ENCODE data around the gene CEP41. TPM values are rescaled to one million over a fixed set of nuclear protein-coding genes. Genes with fewer than 3 reads are reported as not detected.

CEP41 gene
- total RNA-seq: 10 to 100 TPM in 2 of 3 donors, 1 to 10 TPM in 1; 9.5 to 13.9 (median 13.2) TPM

- Mint-ChIP-seq H3K4me1 (ENCODE audit: low read depth) (peaks cover 28% of the 10 kb centered on the region), H3K36me3 (ENCODE audit: insufficient read depth) (no peaks in the 10 kb centered on the region)
- ATAC-seq: peak; percentile 98
These were observed at the start of gene CEP41 for GRCh38 chr7:130440527-130441365. CEP41 (minus strand) TSS chr7:130441016; CDS start chr7:130440966, 50 bp downstream.

GRCh38 chr7:130490311-130490791, 49.5 kb upstream of the CEP41 start:
- ATAC-seq (no peak), DNase-seq (no peak)
- H3K4me3 Mint-ChIP-seq: no peak overlapping the region
- H3K27me3 Mint-ChIP-seq (ENCODE audit: low read depth): peaks cover 62% of the 10 kb centered on the region
- H3K9me3 Mint-ChIP-seq: no peaks in the 10 kb centered on the region
- peaks cover 31% of the 10 kb centered on the region for H3K4me1 Mint-ChIP-seq (ENCODE audit: low read depth)
- H3K36me3 Mint-ChIP-seq (ENCODE audit: insufficient read depth): no peaks in the 10 kb centered on the region

More at GRCh38 chr7:130440527-130441365, at the start of gene CEP41:
- DNase-seq: peak; percentile 88
- Mint-ChIP-seq H3K9me3 (no peaks in the 10 kb centered on the region), H3K27me3 (ENCODE audit: low read depth) (peaks cover 3% of the 10 kb centered on the region), H3K4me3 (peak within 1 kb of the TSS; percentile 99)

GRCh38 chr7:130489140-130489983, 48.5 kb upstream of the CEP41 start:
- ATAC-seq (no peak), DNase-seq (no peak)
- H3K27me3 Mint-ChIP-seq (ENCODE audit: low read depth): peaks cover 69% of the 10 kb centered on the region
- no peaks in the 10 kb centered on the region for H3K9me3 Mint-ChIP-seq
- H3K4me1 Mint-ChIP-seq (ENCODE audit: low read depth): peaks cover 35% of the 10 kb centered on the region
- no peak overlapping the region for H3K4me3 Mint-ChIP-seq
- H3K36me3 Mint-ChIP-seq (ENCODE audit: insufficient read depth): no peaks in the 10 kb centered on the region

- peaks cover 64% of the 10 kb centered on the region for H3K27me3 Mint-ChIP-seq (ENCODE audit: low read depth)
- no peak for ATAC-seq
These were observed 47.8 kb upstream of the CEP41 start for GRCh38 chr7:130488392-130489139.

GRCh38 chr7:130486954-130487436, 46.2 kb upstream of the CEP41 start:
- no peak for ATAC-seq
- H3K36me3 Mint-ChIP-seq (ENCODE audit: insufficient read depth): no peaks in the 10 kb centered on the region
- peak overlapping the region; percentile 83 for H3K4me3 Mint-ChIP-seq
- H3K27me3 Mint-ChIP-seq (ENCODE audit: low read depth): peaks cover 62% of the 10 kb centered on the region
- peaks cover 26% of the 10 kb centered on the region for H3K4me1 Mint-ChIP-seq (ENCODE audit: low read depth)
- no peaks in the 10 kb centered on the region for H3K9me3 Mint-ChIP-seq
- DNase-seq: no peak

More at GRCh38 chr7:130488392-130489139, 47.8 kb upstream of the CEP41 start:
- H3K4me3 Mint-ChIP-seq: no peak overlapping the region
- peaks cover 35% of the 10 kb centered on the region for H3K4me1 Mint-ChIP-seq (ENCODE audit: low read depth)
- H3K36me3 Mint-ChIP-seq (ENCODE audit: insufficient read depth): no peaks in the 10 kb centered on the region
- DNase-seq: no peak
- H3K9me3 Mint-ChIP-seq: no peaks in the 10 kb centered on the region

GRCh38 chr7:130486114-130486953, 45.5 kb upstream of the CEP41 start:
- H3K27me3 Mint-ChIP-seq (ENCODE audit: low read depth): peaks cover 63% of the 10 kb centered on the region
- no peaks in the 10 kb centered on the region for H3K36me3 Mint-ChIP-seq (ENCODE audit: insufficient read depth)
- peaks cover 23% of the 10 kb centered on the region for H3K4me1 Mint-ChIP-seq (ENCODE audit: low read depth)
- DNase-seq (peak; percentile 51), ATAC-seq (peak; percentile 75 to 78)
- H3K4me3 Mint-ChIP-seq: peak overlapping the region; percentile 83
- H3K9me3 Mint-ChIP-seq: no peaks in the 10 kb centered on the region

GRCh38 chr7:130485734-130486113, 44.9 kb upstream of the CEP41 start:
- Mint-ChIP-seq H3K27me3 (ENCODE audit: low read depth) (peaks cover 59% of the 10 kb centered on the region), H3K4me1 (ENCODE audit: low read depth) (peaks cover 18% of the 10 kb centered on the region), H3K36me3 (ENCODE audit: insufficient read depth) (no peaks in the 10 kb centered on the region), H3K4me3 (peak overlapping the region; percentile 83), H3K9me3 (no peaks in the 10 kb centered on the region)
- ATAC-seq: no peak
- DNase-seq: no peak

GRCh38 chr7:130483031-130483430, 42.2 kb upstream of the CEP41 start:
- H3K27me3 Mint-ChIP-seq (ENCODE audit: low read depth): peaks cover 51% of the 10 kb centered on the region
- no peak for ATAC-seq

GRCh38 chr7:130481898-130482297, 41.1 kb upstream of the CEP41 start:
- H3K4me3 Mint-ChIP-seq: no peak overlapping the region
- DNase-seq: no peak
- no peaks in the 10 kb centered on the region for H3K9me3 Mint-ChIP-seq
- no peak for ATAC-seq
- H3K4me1 Mint-ChIP-seq (ENCODE audit: low read depth): peaks cover 15% of the 10 kb centered on the region
- no peaks in the 10 kb centered on the region for H3K36me3 Mint-ChIP-seq (ENCODE audit: insufficient read depth)
- H3K27me3 Mint-ChIP-seq (ENCODE audit: low read depth): peaks cover 46% of the 10 kb centered on the region

More at GRCh38 chr7:130483031-130483430, 42.2 kb upstream of the CEP41 start:
- DNase-seq: no peak
- Mint-ChIP-seq H3K4me3 (no peak overlapping the region), H3K4me1 (ENCODE audit: low read depth) (peaks cover 18% of the 10 kb centered on the region), H3K9me3 (no peaks in the 10 kb centered on the region), H3K36me3 (ENCODE audit: insufficient read depth) (no peaks in the 10 kb centered on the region)

GRCh38 chr7:130479716-130480400, 39.0 kb upstream of the CEP41 start:
- DNase-seq (no peak), ATAC-seq (no peak)
- Mint-ChIP-seq H3K4me1 (ENCODE audit: low read depth) (no peaks in the 10 kb centered on the region), H3K36me3 (ENCODE audit: insufficient read depth) (no peaks in the 10 kb centered on the region), H3K9me3 (no peaks in the 10 kb centered on the region), H3K27me3 (ENCODE audit: low read depth) (peaks cover 36% of the 10 kb centered on the region), H3K4me3 (no peak overlapping the region)

- H3K9me3 Mint-ChIP-seq: no peaks in the 10 kb centered on the region
- ATAC-seq: no peak
These were observed 38.2 kb upstream of the CEP41 start for GRCh38 chr7:130478991-130479390.

GRCh38 chr7:130476297-130477150, 35.7 kb upstream of the CEP41 start:
- peak in 1 of 2 donors; percentile 48 for ATAC-seq
- no peaks in the 10 kb centered on the region for H3K36me3 Mint-ChIP-seq (ENCODE audit: insufficient read depth)
- no peak for DNase-seq
- peaks cover 12% of the 10 kb centered on the region for H3K27me3 Mint-ChIP-seq (ENCODE audit: low read depth)
- no peaks in the 10 kb centered on the region for H3K9me3 Mint-ChIP-seq
- no peaks in the 10 kb centered on the region for H3K4me1 Mint-ChIP-seq (ENCODE audit: low read depth)
- H3K4me3 Mint-ChIP-seq: no peak overlapping the region

More at GRCh38 chr7:130478991-130479390, 38.2 kb upstream of the CEP41 start:
- Mint-ChIP-seq H3K4me1 (ENCODE audit: low read depth) (no peaks in the 10 kb centered on the region), H3K36me3 (ENCODE audit: insufficient read depth) (no peaks in the 10 kb centered on the region), H3K4me3 (no peak overlapping the region), H3K27me3 (ENCODE audit: low read depth) (peaks cover 30% of the 10 kb centered on the region)
- no peak for DNase-seq

Data from activated T-cell treated with anti-CD3 and anti-CD28 coated beads, Interleukin-2, amount 50 U/mL, for 4 hours (primary cell).